HL-60 (cell line): ENCODE measurements around the gene DRC7.

Experiments
- GABPA ChIP-seq: IDR thresholded peaks from 2 replicates; pipeline ENCODE4 v1.6.1; 2012; ENCODE audit warnings: low read depth
- POLR2AphosphoS5 ChIP-seq: IDR thresholded peaks from 2 replicates; pipeline ENCODE4 v1.6.1; 2012; ENCODE audit warnings: low read depth
- REST ChIP-seq: IDR thresholded peaks from 2 replicates; pipeline ENCODE4 v1.6.1; 2012; ENCODE audit warnings: low read depth; ENCODE audit not compliant: insufficient replicate concordance
- TF ChIP-seq, protein P1 (sequence below): IDR thresholded peaks from one replicate; pipeline ENCODE4 v1.5.1; 2011; ENCODE audit warnings: low read length, control low read depth, inconsistent platforms; ENCODE audit not compliant: insufficient read depth

- TF ChIP-seq, protein P1, sequence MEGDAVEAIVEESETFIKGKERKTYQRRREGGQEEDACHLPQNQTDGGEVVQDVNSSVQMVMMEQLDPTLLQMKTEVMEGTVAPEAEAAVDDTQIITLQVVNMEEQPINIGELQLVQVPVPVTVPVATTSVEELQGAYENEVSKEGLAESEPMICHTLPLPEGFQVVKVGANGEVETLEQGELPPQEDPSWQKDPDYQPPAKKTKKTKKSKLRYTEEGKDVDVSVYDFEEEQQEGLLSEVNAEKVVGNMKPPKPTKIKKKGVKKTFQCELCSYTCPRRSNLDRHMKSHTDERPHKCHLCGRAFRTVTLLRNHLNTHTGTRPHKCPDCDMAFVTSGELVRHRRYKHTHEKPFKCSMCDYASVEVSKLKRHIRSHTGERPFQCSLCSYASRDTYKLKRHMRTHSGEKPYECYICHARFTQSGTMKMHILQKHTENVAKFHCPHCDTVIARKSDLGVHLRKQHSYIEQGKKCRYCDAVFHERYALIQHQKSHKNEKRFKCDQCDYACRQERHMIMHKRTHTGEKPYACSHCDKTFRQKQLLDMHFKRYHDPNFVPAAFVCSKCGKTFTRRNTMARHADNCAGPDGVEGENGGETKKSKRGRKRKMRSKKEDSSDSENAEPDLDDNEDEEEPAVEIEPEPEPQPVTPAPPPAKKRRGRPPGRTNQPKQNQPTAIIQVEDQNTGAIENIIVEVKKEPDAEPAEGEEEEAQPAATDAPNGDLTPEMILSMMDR: no peak
- TF ChIP-seq POLR2AphosphoS5 (no peak), REST (no peak), GABPA (no peak)
Measured at GRCh38 chr16:57722210-57722499, 27.5 kb downstream of the DRC7 start.
